Peyer's patch (tissue), 4 donors: Measurements from ENCODE around the gene CD24. TPM values are rescaled to one million over a fixed set of nuclear protein-coding genes. Genes with fewer than 3 reads are reported as not detected.
"Not testable (repeated sequence)": the region's sequence is repeated elsewhere in the genome, so short reads cannot be mapped to it uniquely, and the experiment has no call there.

Experiments
- DNase-seq, 3 donors: peaks; one replicate each; pipeline ENCODE4 v3.0.0-alpha.2; 2017 to 2019
- H3K27ac ChIP-seq, 4 donors: fragments of 200-600 bp; sonication (generic); one replicate each; pipeline ENCODE4 v1.5.1; 2016 to 2019
- H3K27me3 ChIP-seq, 2 donors: fragments of 200-600 bp; sonication (generic); one replicate each; pipeline ENCODE4 v1.5.1; 2019
- H3K36me3 ChIP-seq, 3 donors: fragments of 200-600 bp; sonication (generic); one replicate each; pipeline ENCODE4 v1.5.1; 2016 to 2019
- H3K4me1 ChIP-seq, 4 donors: fragments of 200-600 bp; sonication (generic); one replicate each; pipeline ENCODE4 v1.5.1; 2016 to 2019
- H3K4me3 ChIP-seq, 4 donors: fragments of 200-600 bp; sonication (generic); 1 replicate in 3 of 4; 2 replicates in 1 of 4; pipeline ENCODE4 v1.5.1; 2016 to 2019; ENCODE audit warnings: mild to moderate bottlenecking in 1 of 4
- H3K9me3 ChIP-seq, 4 donors: fragments of 200-600 bp; sonication (generic); one replicate each; pipeline ENCODE4 v1.5.1; 2016 to 2019; ENCODE audit warnings: mild to moderate bottlenecking in 1 of 4
- POLR2A ChIP-seq, 2 donors: fragments of 450-650 bp; IDR thresholded peaks; one replicate each; pipeline ENCODE4 v1.5.1; 2017; ENCODE audit warnings: antibody characterized with exemption in 2 of 2, mild to moderate bottlenecking in 2 of 2, moderate library complexity in 2 of 2
- total RNA-seq, 4 donors: library from RNA; depleted of rRNA; stranded (reverse); fragments of >200 nt; gene quantifications; one replicate each; pipeline ENCODE4 v1.1.0, GENCODE V29; 2016
- TF ChIP-seq, protein P1 (sequence below), 6 experiments: fragments of 450-650 bp in 4 of 6; fragments of 200-600 bp in 2 of 6; sonication (generic) in 1 of 6; IDR thresholded peaks; one replicate each; pipeline ENCODE4 v1.5.1; 2017 to 2019; ENCODE audit warnings: antibody characterized with exemption in 6 of 6, mild to moderate bottlenecking in 3 of 6, moderate library complexity in 1 of 6

Gene CD24
- total RNA-seq, 4 donors from 2014 or later: 38.9 to 119 (median 68.9) TPM

DNA sequence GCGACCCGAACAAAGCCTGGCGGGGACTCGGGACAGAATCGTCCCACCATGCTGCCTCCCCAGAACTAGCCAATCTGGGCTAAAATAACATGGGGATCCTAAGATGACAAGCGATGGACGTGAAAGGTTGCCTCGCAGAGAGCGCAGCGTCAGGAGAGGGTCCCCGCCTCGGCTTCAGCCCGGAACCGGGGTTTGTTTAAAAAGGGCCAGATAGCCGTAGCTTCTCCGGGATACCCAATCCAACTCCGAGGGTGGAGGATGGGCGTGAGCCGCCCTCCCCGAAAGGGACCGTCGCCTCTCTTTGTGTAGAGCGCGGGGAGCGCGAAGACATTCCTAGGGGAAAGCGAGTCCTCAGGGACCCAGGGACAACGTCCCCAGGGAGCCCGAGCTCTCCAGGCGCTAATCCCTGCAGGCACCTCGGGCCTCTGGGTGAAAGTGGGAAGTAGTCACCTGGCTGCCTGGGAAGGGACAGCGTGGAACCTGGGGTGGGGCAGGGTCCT lies 643 bp downstream of the CD24 start:
- TF ChIP-seq, protein P1, sequence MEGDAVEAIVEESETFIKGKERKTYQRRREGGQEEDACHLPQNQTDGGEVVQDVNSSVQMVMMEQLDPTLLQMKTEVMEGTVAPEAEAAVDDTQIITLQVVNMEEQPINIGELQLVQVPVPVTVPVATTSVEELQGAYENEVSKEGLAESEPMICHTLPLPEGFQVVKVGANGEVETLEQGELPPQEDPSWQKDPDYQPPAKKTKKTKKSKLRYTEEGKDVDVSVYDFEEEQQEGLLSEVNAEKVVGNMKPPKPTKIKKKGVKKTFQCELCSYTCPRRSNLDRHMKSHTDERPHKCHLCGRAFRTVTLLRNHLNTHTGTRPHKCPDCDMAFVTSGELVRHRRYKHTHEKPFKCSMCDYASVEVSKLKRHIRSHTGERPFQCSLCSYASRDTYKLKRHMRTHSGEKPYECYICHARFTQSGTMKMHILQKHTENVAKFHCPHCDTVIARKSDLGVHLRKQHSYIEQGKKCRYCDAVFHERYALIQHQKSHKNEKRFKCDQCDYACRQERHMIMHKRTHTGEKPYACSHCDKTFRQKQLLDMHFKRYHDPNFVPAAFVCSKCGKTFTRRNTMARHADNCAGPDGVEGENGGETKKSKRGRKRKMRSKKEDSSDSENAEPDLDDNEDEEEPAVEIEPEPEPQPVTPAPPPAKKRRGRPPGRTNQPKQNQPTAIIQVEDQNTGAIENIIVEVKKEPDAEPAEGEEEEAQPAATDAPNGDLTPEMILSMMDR (IDR thresholded peaks at IDR 0.05): no peak
- TF ChIP-seq POLR2A (IDR thresholded peaks at IDR 0.05): no peak
- Histone ChIP-seq H3K27ac (peak overlapping the region; percentile 11 to 92 (median 74)), H3K36me3 (no peaks in the 10 kb centered on the region), H3K4me3 (peak overlapping the region; percentile 68 to 86 (median 78)), H3K9me3 (no peaks in the 10 kb centered on the region), H3K4me1 (peaks cover 0 to 22% (median 0%) of the 10 kb centered on the region in 4 donors), H3K27me3 (peaks cover 0 to 15% of the 10 kb centered on the region in 2 donors)
- peak; percentile 22 to 56 (median 49) for DNase-seq

DNA sequence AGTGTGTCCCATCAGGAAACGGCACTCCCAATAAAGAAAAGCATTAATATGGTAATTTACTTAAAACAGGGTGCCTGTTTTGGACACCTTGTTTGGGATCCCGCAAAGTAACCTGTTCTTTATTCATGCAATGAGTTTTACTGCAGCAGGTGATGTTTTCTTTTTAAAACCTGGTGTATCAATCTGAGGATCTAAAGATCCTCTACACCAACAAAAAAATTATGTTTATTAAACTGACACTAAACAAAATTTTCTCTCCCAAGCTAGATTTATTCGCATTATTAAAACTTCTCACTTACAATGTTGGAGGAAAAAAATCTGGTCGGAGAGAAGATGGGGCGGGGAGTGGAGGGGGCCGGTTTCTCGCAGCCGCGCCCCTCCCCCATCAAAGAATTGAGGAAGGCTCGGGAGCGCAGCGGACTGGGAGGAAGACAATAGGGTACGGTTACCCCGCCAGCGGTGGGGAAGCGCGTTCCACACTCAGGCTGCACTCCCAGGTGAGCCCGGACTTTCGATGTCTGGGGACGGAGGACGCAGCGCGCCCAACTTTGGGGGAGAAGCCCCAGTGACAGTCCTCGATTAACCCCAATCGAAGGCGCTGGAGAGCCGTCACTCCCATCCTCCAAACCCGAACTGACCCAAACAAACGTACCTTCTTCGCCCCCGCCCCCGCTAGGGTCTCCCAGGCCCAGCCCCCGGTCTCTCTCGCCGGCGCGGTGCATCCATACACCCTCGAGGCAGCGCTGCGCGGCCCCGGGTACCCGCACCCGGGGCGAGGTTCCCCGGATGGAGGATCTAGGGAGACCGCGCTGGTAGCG lies 1.3 kb downstream of the CD24 start:
- H3K9me3 ChIP-seq: no peaks in the 10 kb centered on the region
- peak overlapping the region; percentile 68 to 86 (median 78) for H3K4me3 ChIP-seq
- peak; percentile 59 to 60 (median 59) for DNase-seq
- peaks cover 0 to 22% (median 0%) of the 10 kb centered on the region in 4 donors for H3K4me1 ChIP-seq
- H3K27me3 ChIP-seq: peaks cover 0 to 15% of the 10 kb centered on the region in 2 donors
- TF ChIP-seq, protein P1 (IDR thresholded peaks at IDR 0.05): no peak
- no peak for TF ChIP-seq POLR2A (IDR thresholded peaks at IDR 0.05)
- peak overlapping the region in 2 of 4 donors; percentile 89 to 92 for H3K27ac ChIP-seq
- H3K36me3 ChIP-seq: no peaks in the 10 kb centered on the region

DNA sequence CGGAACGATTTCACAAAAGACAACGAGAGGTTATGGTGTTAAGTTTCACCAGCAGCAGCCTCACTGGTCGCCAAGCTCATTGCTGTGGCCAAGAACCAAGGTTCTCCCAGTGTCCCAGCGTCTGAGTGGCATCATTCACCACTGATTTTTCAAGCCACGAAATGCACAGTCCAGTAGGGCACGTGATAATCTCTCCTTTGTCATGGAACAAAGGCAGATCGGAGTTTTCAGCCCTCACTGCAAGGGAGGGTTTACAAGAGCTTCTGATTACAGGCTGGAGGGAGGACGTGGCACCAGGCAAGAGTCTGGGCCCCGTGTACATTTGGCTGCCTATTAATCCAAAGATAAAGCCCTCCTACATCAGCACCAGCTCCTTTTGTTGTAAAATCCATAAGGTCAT lies 2.0 kb downstream of the CD24 start:
- DNase-seq: no peak
- TF ChIP-seq, protein P1 (IDR thresholded peaks at IDR 0.05): no peak
- no peak for TF ChIP-seq POLR2A (IDR thresholded peaks at IDR 0.05)
- H3K36me3 ChIP-seq: no peaks in the 10 kb centered on the region
- peak overlapping the region in 1 of 4 donors; percentile 92 for H3K27ac ChIP-seq
- H3K27me3 ChIP-seq: peaks cover 0 to 15% of the 10 kb centered on the region in 2 donors
- no peaks in the 10 kb centered on the region for H3K9me3 ChIP-seq
- H3K4me3 ChIP-seq: peak overlapping the region in 2 of 4 donors; percentile 68 to 86
- H3K4me1 ChIP-seq: peaks cover 0 to 22% (median 0%) of the 10 kb centered on the region in 4 donors

DNA sequence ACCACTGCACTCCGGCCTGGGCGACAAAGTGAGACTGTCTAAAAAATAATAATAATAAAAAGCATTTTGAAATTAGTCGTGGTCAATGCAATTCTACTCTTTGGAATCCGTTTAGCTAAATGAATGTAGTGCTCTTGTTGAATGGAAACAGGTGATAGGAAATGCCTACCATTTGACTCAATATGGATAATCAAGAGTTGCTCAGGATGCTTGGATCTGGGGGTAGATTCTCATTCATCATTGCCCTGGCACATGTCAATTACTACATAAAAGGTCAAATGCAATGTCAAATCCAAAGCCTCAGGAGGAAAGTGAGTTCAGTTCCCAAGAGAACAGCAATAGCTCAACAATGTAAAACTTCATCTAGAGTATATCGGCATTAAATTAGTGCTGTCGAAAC lies 3.8 kb downstream of the CD24 start:
- H3K9me3 ChIP-seq, H3K27ac ChIP-seq, H3K36me3 ChIP-seq, H3K4me3 ChIP-seq, DNase-seq: not testable (repeated sequence)
- Histone ChIP-seq H3K27me3 (peaks cover 0 to 15% of the 10 kb centered on the region in 2 donors), H3K4me1 (peaks cover 0 to 19% (median 0%) of the 10 kb centered on the region in 4 donors)

DNA sequence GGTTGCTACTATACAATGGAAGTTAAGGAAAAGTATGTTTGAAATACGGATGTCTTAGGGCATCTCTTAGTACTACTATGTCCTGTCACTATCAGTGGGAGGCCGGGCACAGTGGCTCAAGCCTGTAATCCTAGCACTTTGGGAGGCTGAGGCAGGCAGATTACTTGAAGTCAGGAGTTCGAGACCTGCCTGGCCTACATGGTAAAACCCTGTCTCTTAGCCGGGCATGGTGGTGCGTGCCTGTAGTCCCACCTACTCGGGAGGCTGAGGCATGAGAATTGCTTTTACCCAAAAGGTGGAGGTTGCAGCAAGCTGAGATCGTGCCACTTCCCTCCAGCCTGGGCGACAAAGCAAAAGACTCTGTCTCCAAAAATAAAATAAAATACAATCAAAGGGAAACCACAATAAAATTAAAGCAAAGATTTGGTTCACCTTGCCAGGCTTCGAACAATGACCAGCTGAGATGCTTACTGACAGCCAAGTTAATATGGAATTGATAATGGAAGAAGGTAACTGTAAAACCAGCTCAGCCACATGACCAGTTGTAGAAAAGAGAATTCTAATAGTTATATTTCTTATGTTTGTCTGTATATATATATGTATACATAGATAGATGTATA lies 6.5 kb downstream of the CD24 start:
- Histone ChIP-seq H3K4me3 (no peak overlapping the region), H3K4me1 (no peaks in the 10 kb centered on the region), H3K27ac (no peak overlapping the region), H3K9me3 (no peaks in the 10 kb centered on the region), H3K36me3 (no peaks in the 10 kb centered on the region), H3K27me3 (peaks cover 0 to under 1% of the 10 kb centered on the region in 2 donors)
- no peak for TF ChIP-seq POLR2A (IDR thresholded peaks at IDR 0.05)
- TF ChIP-seq, protein P1 (IDR thresholded peaks at IDR 0.05): no peak
- DNase-seq: no peak
